Right lobe of liver (tissue), 4 donors: ENCODE measurements around the gene IFNA7.
"Not testable (repeated sequence)": the region's sequence is repeated elsewhere in the genome, so short reads cannot be mapped to it uniquely, and the experiment has no call there.

Experiments
- POLR2A ChIP-seq: fragments of 450-650 bp; IDR thresholded peaks from one replicate; pipeline ENCODE4 v1.6.1; 2017; ENCODE audit warnings: antibody characterized with exemption, mild to moderate bottlenecking
- TF ChIP-seq, protein P1 (sequence below), 4 donors: fragments of 200-600 bp in 3 of 4; fragments of 450-650 bp in 1 of 4; IDR thresholded peaks; one replicate each; pipeline versions ENCODE4 v1.5.1 to v1.8.0; 2016 to 2022; ENCODE audit warnings: antibody characterized with exemption in 4 of 4, mild to moderate bottlenecking in 2 of 4
- donor health status: DM: no; HTN: no; CAD: no.
- donor health status: DM: no; HTN: no; CAD: no.
- donor health status: DM: no; HTN: yes; CAD: no.

DNA sequence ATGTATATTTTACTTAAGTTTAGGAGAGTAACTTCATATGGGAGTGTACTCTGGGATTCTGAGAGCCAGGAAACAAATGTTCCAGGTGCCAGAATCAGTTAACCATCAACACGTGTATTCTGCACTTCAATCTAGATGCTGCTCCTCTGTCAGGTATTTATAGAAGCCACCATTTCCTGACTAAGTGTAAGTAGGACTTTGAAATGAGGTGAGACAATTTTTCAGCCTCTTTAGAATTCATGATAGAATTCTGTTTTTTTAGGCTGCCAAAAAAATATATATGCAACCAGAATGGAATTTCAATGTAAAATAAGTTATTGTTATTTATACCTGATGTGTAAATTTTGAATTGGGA lies 34.3 kb upstream of the IFNA7 start:
- TF ChIP-seq, protein P1, sequence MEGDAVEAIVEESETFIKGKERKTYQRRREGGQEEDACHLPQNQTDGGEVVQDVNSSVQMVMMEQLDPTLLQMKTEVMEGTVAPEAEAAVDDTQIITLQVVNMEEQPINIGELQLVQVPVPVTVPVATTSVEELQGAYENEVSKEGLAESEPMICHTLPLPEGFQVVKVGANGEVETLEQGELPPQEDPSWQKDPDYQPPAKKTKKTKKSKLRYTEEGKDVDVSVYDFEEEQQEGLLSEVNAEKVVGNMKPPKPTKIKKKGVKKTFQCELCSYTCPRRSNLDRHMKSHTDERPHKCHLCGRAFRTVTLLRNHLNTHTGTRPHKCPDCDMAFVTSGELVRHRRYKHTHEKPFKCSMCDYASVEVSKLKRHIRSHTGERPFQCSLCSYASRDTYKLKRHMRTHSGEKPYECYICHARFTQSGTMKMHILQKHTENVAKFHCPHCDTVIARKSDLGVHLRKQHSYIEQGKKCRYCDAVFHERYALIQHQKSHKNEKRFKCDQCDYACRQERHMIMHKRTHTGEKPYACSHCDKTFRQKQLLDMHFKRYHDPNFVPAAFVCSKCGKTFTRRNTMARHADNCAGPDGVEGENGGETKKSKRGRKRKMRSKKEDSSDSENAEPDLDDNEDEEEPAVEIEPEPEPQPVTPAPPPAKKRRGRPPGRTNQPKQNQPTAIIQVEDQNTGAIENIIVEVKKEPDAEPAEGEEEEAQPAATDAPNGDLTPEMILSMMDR (IDR thresholded peaks at IDR 0.05), result not testable (repeated sequence)
- not testable (repeated sequence) for TF ChIP-seq POLR2A
